ENCODE data around the gene CTNND2.
"Not testable (repeated sequence)": the region's sequence is repeated elsewhere in the genome, so short reads cannot be mapped to it uniquely, and the experiment has no call there.

The CTNND2 gene

GRCh38 chr5:11082404-11082945, 821.8 kb downstream of the CTNND2 start:
- no peak for DNase-seq (ENCODE audit: low read depth in 2 of 2)

DNA sequence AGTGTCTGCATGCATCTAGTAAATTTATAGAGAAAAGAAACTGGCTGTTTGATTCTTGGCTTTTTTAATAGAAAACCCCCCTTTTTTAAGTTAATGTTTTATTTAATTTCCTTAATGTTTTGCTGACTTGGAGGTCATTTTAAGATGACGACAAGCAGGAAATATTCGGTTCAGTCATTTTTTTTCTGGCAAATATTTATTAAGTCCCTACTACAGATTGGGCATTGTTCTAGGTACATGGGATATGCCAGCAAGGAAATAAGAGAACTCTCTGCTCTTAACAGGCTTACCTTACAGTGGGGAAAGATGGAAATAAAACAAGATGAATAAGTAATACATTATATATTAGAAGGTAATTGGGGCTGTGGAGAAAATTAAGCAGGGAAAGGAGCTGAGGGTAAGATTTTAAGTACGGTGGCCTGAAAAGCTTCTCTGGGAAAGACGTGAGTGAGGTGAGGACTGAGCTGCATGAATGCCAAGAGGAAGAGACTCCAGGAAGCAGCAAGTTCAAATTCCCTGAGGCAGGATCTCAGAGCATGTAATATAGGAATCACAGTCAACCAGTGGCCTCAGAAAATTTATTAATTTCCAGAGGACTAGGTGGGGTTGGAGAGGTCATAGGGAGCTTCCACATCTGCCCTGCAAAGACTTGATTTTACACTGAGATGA, 827.2 kb downstream of the CTNND2 start:
- no peak for DNase-seq (ENCODE audit: low read depth in 2 of 2)

GRCh38 chr5:11075035-11075805, 829.0 kb downstream of the CTNND2 start:
- DNase-seq (ENCODE audit: low read depth in 2 of 2): no peak

DNA sequence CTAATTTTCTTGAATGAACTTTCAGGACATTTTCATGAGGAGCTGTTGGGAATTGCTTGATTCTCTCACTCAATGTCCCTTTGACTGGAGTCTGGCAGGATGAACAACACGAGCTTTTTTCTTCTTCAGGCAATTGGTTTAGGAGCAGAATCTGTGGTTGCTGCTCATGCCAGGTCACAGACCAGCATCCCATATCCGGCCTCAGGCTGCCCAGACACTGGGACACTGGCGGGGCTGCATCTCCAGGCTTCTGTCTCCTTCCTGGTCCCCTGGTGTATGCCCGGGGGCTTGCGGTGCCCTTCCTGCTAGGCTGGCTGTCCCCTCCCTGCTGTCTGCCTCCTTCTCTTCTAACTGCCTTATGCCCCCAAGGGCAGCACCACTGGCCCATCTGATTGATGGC, 831.7 kb downstream of the CTNND2 start:
- no peak for DNase-seq (ENCODE audit: low read depth in 2 of 2)

DNA sequence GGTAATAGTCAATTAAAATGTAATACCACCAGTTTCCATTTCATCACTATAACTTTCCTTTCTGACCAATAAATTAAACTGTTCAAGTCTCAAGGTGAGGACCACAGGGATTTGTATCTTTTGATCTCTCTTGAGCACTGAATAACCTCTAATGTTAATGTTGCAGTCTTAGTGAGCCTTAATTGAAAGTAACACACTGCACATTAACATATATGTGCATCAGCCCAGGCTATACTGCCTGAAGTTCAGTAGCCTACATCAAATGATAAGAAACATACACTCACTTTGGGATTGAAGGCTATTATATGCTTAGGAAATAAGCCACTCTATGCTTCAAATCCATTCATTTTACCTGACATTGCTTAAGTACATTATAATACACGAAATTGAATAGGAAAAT, 832.2 kb downstream of the CTNND2 start:
- DNase-seq (ENCODE audit: low read depth in 2 of 2): no peak

- DNase-seq (ENCODE audit: low read depth in 2 of 2): no peak
These were observed 835.2 kb downstream of the CTNND2 start for GRCh38 chr5:11069041-11069440.

DNA sequence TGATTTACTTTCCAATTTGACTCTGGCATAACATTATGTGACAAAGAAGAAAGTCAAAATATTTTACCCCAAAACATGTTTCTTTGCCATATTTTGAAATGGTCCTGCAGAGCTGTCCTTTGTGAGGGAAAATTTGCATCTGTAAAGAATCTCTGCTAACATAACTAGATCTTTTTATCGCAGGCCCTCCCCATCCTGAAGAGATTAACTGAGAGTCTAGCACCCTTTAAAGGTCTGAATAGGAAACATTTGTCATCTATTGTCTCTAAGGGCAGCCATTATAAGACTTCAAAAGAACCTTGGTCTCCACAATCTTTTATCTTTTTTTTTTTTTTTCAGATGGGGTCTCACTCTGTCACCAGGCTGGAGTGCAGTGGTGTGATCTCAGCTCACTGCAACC, 838.5 kb downstream of the CTNND2 start:
- DNase-seq (ENCODE audit: low read depth in 2 of 2): not testable (repeated sequence)

- no peak for DNase-seq (ENCODE audit: low read depth in 2 of 2)
These were observed 839.3 kb downstream of the CTNND2 start for GRCh38 chr5:11064763-11065450.

- DNase-seq (ENCODE audit: low read depth in 2 of 2): no peak
These were observed 841.8 kb downstream of the CTNND2 start for GRCh38 chr5:11062397-11062796.

GRCh38 chr5:11056560-11056959, 847.7 kb downstream of the CTNND2 start:
- no peak for DNase-seq (ENCODE audit: low read depth in 2 of 2)

GRCh38 chr5:11054014-11054413, 850.2 kb downstream of the CTNND2 start:
- DNase-seq (ENCODE audit: low read depth in 2 of 2): no peak

GRCh38 chr5:11052871-11053270, 851.4 kb downstream of the CTNND2 start:
- no peak for DNase-seq (ENCODE audit: low read depth in 2 of 2)

GRCh38 chr5:11050596-11051304, 853.5 kb downstream of the CTNND2 start:
- DNase-seq (ENCODE audit: low read depth in 2 of 2): no peak

GRCh38 chr5:11048760-11049159, 855.5 kb downstream of the CTNND2 start:
- DNase-seq (ENCODE audit: low read depth in 2 of 2): no peak

- no peak for DNase-seq (ENCODE audit: low read depth in 2 of 2)
These were observed 856.6 kb downstream of the CTNND2 start for GRCh38 chr5:11047625-11048024.

DNA sequence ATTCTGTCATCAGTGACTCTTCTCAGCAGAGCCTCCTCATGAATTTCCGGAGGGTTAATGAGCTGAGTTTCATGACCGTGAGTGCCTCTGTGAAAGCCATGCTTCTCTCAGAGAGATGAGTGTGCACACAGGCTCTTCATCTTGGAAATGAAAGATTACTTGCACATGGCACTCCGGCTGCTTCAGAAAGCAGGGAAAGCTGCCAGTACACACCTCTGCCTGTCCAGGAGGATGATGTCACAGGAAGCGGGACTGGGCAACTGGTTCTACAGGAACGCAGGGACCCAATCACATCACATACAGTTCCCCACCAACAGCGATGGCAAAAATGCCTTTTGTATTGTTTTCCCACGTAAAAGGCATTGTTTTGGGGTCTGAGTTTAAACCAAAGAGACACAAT, 857.2 kb downstream of the CTNND2 start:
- no peak for DNase-seq (ENCODE audit: low read depth in 2 of 2)

DNA sequence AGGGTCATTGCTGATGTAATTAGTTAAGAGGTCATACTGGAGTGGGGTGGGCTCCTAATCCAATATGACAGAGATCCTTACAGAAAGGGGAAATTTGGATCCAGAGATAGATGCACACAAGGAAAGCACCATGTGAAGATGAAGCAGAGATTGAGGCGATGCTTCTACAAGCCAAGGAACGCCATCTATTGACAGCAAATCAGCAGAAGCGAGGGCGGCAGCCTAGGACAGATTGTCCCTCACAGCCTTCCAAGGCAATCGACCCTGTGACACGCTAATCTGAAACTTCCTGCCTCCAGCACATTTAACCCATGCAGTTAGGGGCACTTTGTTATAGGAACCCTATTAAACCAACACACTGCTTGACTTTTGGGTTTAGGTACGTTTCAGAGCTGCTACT, 858.1 kb downstream of the CTNND2 start:
- no peak for DNase-seq (ENCODE audit: low read depth in 2 of 2)

DNA sequence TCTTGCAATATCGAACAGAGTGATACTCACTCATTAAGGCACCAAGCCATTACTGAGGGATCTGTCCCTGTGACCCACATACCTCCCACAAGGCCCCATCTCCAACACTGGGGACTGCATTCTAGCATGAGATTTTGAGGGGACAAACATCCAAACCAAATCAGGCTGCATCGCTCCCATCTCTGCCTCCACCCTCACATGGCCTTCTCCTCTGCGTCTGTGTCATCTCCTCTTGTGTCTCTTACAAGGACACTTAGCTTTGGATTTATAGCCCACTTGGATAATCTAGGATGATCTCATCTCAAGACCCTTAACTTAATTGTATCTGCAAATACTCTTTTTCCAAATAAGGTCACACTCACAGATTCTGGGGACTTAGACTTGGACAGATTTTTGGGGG, 858.8 kb downstream of the CTNND2 start:
- no peak for DNase-seq (ENCODE audit: low read depth in 2 of 2)

DNA sequence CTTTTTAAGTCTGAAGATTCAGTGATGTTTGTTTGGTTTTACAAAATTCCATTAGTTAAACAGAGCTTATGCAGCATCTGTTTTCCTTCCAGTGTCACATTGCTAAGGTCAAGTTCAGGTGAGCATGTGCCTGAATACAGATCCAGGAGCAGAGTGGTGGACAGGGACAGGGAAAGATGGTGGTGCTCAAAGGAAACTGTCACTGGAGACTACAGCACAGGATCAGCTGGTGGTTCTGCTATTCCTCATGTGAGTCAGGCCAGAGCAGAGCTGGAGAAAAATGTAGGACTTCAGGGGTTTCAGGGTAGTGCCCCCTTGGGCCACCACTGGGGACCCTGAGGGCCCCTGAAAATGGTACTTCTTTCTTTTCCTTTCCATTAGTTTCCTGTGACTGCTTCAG, 859.7 kb downstream of the CTNND2 start:
- DNase-seq (ENCODE audit: low read depth in 2 of 2): no peak

- DNase-seq (ENCODE audit: low read depth in 2 of 2): no peak
These were observed 860.4 kb downstream of the CTNND2 start for GRCh38 chr5:11043881-11044280.

- DNase-seq (ENCODE audit: low read depth in 2 of 2): no peak
These were observed 863.9 kb downstream of the CTNND2 start for GRCh38 chr5:11040345-11040744.

DNA sequence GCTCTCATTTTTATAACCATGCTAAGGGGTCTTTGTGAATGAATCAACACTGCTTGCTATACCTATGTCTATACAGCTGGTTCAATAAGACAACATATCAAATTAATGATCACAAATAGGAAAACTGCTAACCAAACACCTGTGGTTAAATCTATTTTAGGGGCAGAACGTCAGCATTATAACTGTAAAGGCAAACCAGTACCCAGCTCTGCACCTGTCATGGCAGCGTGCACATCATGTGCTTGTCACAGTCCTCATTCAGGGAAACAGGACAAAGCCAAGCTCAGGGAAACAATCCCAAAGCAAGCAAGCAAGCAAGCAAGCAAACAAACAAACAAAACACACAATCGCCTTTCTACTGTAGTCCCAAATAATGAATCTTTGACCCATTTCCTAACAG, 865.5 kb downstream of the CTNND2 start:
- DNase-seq (ENCODE audit: low read depth in 2 of 2): no peak

All from stimulated activated CD8-positive, alpha-beta memory T cell treated with anti-CD3 and anti-CD28 coated beads, Interleukin-15, amount 100 ng/mL, for 4 hours (primary cell).